K562 (cell line): ENCODE results near the gene CEP290. TPM values are rescaled to one million over a fixed set of nuclear protein-coding genes. Genes with fewer than 3 reads are reported as not detected.

ENCODE experiments used
- ATAC-seq: fragments of 200-7000 bp; cut with Tn5 transposase; 3 replicates; pipeline ENCODE4 v1.9.1; 2020; ENCODE audit warnings: moderate library complexity
- BruUV-seq: library from RNA; stranded (reverse); fragments of 400-500 nt; replicated peaks from 2 replicates; lab custom pipeline; 2021; lab: Mats Ljungman, UMichigan
- CTCF ChIA-PET: fragments of 300-600 bp; formaldehyde crosslinking; extraction: SDS; loops from one replicate; lab custom pipeline; 2021; ENCODE audit warnings: low intra/inter-chr PET ratio; lab: Yijun Ruan, JAX
- POLR2A ChIA-PET: fragments of 300-600, 350-650 bp; sonication (Branson Sonifier 250); formaldehyde crosslinking; extraction: SDS; loops from one replicate; lab custom pipeline; 2021; ENCODE audit warnings: antibody characterized with exemption, inconsistent platforms; lab: Yijun Ruan, JAX
- DNase-seq, 4 experiments: peaks; one replicate each; pipeline versions ENCODE4 v3.0.0 to v3.0.0-alpha.2; 2011 to 2018; ENCODE audit warnings: low spot score in 3 of 4, mixed read lengths in 3 of 4; ENCODE audit errors: extremely low read depth in 1 of 4
- FAIRE-seq: peaks from 2 replicates; lab custom pipeline; 2011; peaks lifted over from hg19 to GRCh38; lab: Jason Lieb, UNC
- H2AFZ ChIP-seq: 2 replicates; pipeline ENCODE4 v1.6.0; 2011; ENCODE audit warnings: low read depth, low read length, control low read depth, inconsistent platforms
- H3K27ac ChIP-seq: fragments of 200-600 bp; 3 replicates; pipeline ENCODE4 v1.8.0; 2011; ENCODE audit warnings: low read depth, mild to moderate bottlenecking, control low read depth, inconsistent platforms, low read length, moderate library complexity, mixed read lengths; ENCODE audit errors: extremely low read depth
- H3K27me3 ChIP-seq, 2 experiments: fragments of 300-600 bp in 1 of 2; 2 replicates in 1 of 2; 3 replicates in 1 of 2; pipeline versions ENCODE4 v1.6.0 to v1.8.0; 2011; ENCODE audit warnings: inconsistent platforms in 2 of 2, low read length in 2 of 2, mild to moderate bottlenecking in 1 of 2, mixed read lengths in 1 of 2, moderate library complexity in 1 of 2; ENCODE audit not compliant: control insufficient read depth in 2 of 2, insufficient read depth in 2 of 2
- H3K36me3 ChIP-seq: fragments of 300-600 bp; 3 replicates; pipeline ENCODE4 v1.8.0; 2011; ENCODE audit warnings: mild to moderate bottlenecking, low read length, inconsistent platforms; ENCODE audit not compliant: control insufficient read depth, insufficient read depth
- H3K4me1 ChIP-seq, 2 experiments: fragments of 200-600 bp in 1 of 2; replicated peaks in 1 of 2; 2 replicates in 1 of 2; 3 replicates in 1 of 2; pipeline versions ENCODE4 v1.5.1 to v1.8.0; 2011; ENCODE audit warnings: inconsistent platforms in 2 of 2, low read length in 2 of 2, mild to moderate bottlenecking in 1 of 2, mixed read lengths in 1 of 2, moderate library complexity in 1 of 2; ENCODE audit not compliant: control insufficient read depth in 2 of 2, insufficient read depth in 2 of 2
- H3K4me2 ChIP-seq: 2 replicates; pipeline ENCODE4 v1.6.1; 2011; ENCODE audit warnings: low read length, control low read depth, inconsistent platforms, mixed read lengths; ENCODE audit not compliant: insufficient read depth
- H3K4me3 ChIP-seq: fragments of 200-600 bp; sonication (generic), shearing (Covaris generic); 2 replicates; pipeline ENCODE4 v1.5.1; 2016; ENCODE audit warnings: control low read depth, inconsistent platforms
- H3K79me2 ChIP-seq: fragments of 200-600 bp; 3 replicates; pipeline ENCODE4 v1.8.0; 2011; ENCODE audit warnings: low read length, inconsistent platforms; ENCODE audit not compliant: control insufficient read depth, insufficient read depth
- H3K9ac ChIP-seq, 2 experiments: 2 replicates each; pipeline versions ENCODE4 v1.6.0 to v1.6.1; 2011; ENCODE audit warnings: low read depth in 2 of 2, low read length in 2 of 2, control low read depth in 1 of 2, inconsistent platforms in 1 of 2, mild to moderate bottlenecking in 1 of 2, mixed read lengths in 1 of 2; ENCODE audit not compliant: insufficient read depth in 1 of 2
- H3K9me1 ChIP-seq: one replicate; pipeline ENCODE4 v1.6.0; 2011; ENCODE audit warnings: inconsistent platforms, mild to moderate bottlenecking, low read length, moderate library complexity; ENCODE audit not compliant: control insufficient read depth, insufficient read depth
- H3K9me3 ChIP-seq: replicated peaks from 2 replicates; pipeline ENCODE4 v1.5.1; 2011; ENCODE audit warnings: low read depth, low read length, inconsistent platforms; ENCODE audit not compliant: control insufficient read depth, insufficient read depth
- H4K20me1 ChIP-seq: replicated peaks from 2 replicates; pipeline ENCODE4 v1.6.1; 2011; ENCODE audit warnings: low read length, inconsistent platforms, mixed read lengths; ENCODE audit not compliant: control insufficient read depth, insufficient read depth
- HCFC1 ChIP-seq: IDR thresholded peaks from 2 replicates; pipeline ENCODE4 v1.6.1; 2012; ENCODE audit warnings: low read depth, low read length, improper control_type of control experiment
- HDAC3 ChIP-seq: fragments of 450-650 bp; IDR thresholded peaks from 2 replicates; pipeline ENCODE4 v1.6.1; 2018; ENCODE audit warnings: borderline replicate concordance, mild to moderate bottlenecking, moderate library complexity; ENCODE audit not compliant: partially characterized antibody
- MXD1 ChIP-seq: fragments of 250-450 bp; sonication (Bioruptor Pico); IDR thresholded peaks from 2 replicates; pipeline ENCODE4 v1.8.0; 2021; ENCODE audit warnings: borderline replicate concordance, mild to moderate bottlenecking, moderate library complexity; ENCODE audit not compliant: poor library complexity, severe bottlenecking
- MXI1 ChIP-seq: IDR thresholded peaks from 2 replicates; pipeline ENCODE4 v1.6.1; 2011; ENCODE audit warnings: low read depth, mild to moderate bottlenecking, improper control_type of control experiment, low read length
- NR1H2 ChIP-seq: sonication (generic); formaldehyde crosslinking; IDR thresholded peaks from 2 replicates; pipeline ENCODE4 v1.4.0; 2020; ENCODE audit warnings: mild to moderate bottlenecking, missing genetic modification reagents
- NR2C1 ChIP-seq, 2 experiments: fragments of 450-650 bp; IDR thresholded peaks; 2 replicates each; pipeline ENCODE4 v1.6.1; 2017; ENCODE audit warnings: mild to moderate bottlenecking in 2 of 2, antibody characterized with exemption in 1 of 2, inconsistent platforms in 1 of 2, missing compliant biosample characterization in 1 of 2, missing genetic modification characterization in 1 of 2
- RBM25 ChIP-seq: fragments of 200-400 bp; formaldehyde crosslinking; IDR thresholded peaks from 2 replicates; pipeline ENCODE4 v1.6.1; 2018; ENCODE audit warnings: low read length, low read depth, moderate library complexity; ENCODE audit not compliant: severe bottlenecking
- SMARCB1 ChIP-seq: IDR thresholded peaks from 2 replicates; pipeline ENCODE4 v1.6.1; 2011; ENCODE audit warnings: improper control_type of control experiment, low read depth; ENCODE audit not compliant: insufficient read length
- XRCC5 ChIP-seq: fragments of 200-400 bp; formaldehyde crosslinking; IDR thresholded peaks from 2 replicates; pipeline ENCODE4 v1.6.1; 2017; ENCODE audit warnings: low read depth, mild to moderate bottlenecking, low read length
- ZNF184 ChIP-seq: sonication (generic); formaldehyde crosslinking; IDR thresholded peaks from 2 replicates; pipeline ENCODE4 v1.5.0; 2020; ENCODE audit warnings: missing genetic modification reagents
- ZNF311 ChIP-seq: fragments of 250-450 bp; sonication (Bioruptor Pico); IDR thresholded peaks from 2 replicates; pipeline ENCODE4 v1.4.0; 2020; ENCODE audit warnings: mild to moderate bottlenecking, moderate library complexity
- ZNF707 ChIP-seq: fragments of 250-450 bp; sonication (Bioruptor Pico); conservative IDR thresholded peaks from 2 replicates; pipeline ENCODE4 v1.8.0; 2022; ENCODE audit warnings: inconsistent platforms, mild to moderate bottlenecking, moderate library complexity
- ZNF830 ChIP-seq: fragments of 250-450 bp; sonication (Bioruptor Pico); IDR thresholded peaks from 2 replicates; pipeline ENCODE4 v1.5.0; 2021; ENCODE audit warnings: mild to moderate bottlenecking
- WGBS: fragments of 100-300 bp; shearing (Covaris generic); methylation state at CpG from one replicate; pipeline ENCODE4 v1.1.6; 2016; ENCODE audit warnings: low coverage, mixed read lengths; ENCODE audit not compliant: insufficient coverage; ENCODE audit errors: missing lambda C conversion rate; 5-methylcytosine and 5-hydroxymethylcytosine counted together
- in situ Hi-C: fragments of 300-500 bp; cut with MboI; formaldehyde crosslinking; loops from 4 replicates; pipeline ENCODE4 v1.15.0; 2018; ENCODE audit warnings: inconsistent platforms, mixed read lengths
- intact Hi-C: fragments of 100-400 bp; cut with micrococcal nuclease; formaldehyde crosslinking; loops from 2 replicates; pipeline ENCODE4 v1.14.2; 2022
- polyA plus RNA-seq, 8 experiments: library from polyadenylated mRNA; depleted of rRNA in 4 of 8; stranded (reverse) in 5 of 8; unstranded in 3 of 8; fragments of >200 nt; fragmentation: Nextera tagmentation in 2 of 8; fragmentation: Illumina TruSeq in 1 of 8; extraction: Ambion mirVana in 2 of 8; extraction: Trizol in 1 of 8; gene quantifications; 2 replicates each; pipeline versions ENCODE4 v1.2.1 to v1.2.3, GENCODE V29; 2011 to 2014; ENCODE audit warnings: inconsistent platforms in 1 of 8, missing spikeins in 1 of 8
- total RNA-seq, 7 experiments: library from RNA; depleted of rRNA in 6 of 7; stranded (reverse); fragments of >200 nt in 6 of 7; fragmentation: Illumina TruSeq in 2 of 7; extraction: Trizol in 2 of 7; gene quantifications; 2 replicates each; pipeline versions ENCODE4 v1.2.1 to v1.2.3, GENCODE V29; 2011 to 2021; ENCODE audit warnings: low replicate concordance in 1 of 7

Gene CEP290
- total and polyA plus RNA-seq, 9 of the 15 experiments (the other 6 are each of a cell fraction or from before 2014, with no cell fraction given): 7.2 to 19.4 (median 18.1) TPM

DNA sequence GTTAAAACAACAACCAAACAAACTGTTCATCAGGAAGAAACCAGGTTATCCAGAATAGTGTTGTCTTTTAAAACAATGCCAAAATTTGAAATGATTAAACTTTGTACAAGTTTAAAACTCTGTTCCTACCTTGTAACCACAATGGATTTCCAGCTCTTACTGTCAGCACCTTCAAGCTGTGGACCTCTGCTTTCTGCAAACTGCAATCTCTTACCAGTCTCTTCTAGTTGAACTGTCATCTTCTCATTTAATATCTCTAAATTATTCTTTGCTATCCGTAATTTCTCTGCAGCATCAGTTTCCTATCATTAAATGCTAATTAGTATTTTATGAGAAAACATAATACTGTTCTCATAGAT lies 83.2 kb downstream of the CEP290 start:
- H3K4me3 ChIP-seq: no peak overlapping the region
- FAIRE-seq: no peak
- ChIA-PET POLR2A (interaction anchor here (1.0 kb wide), 1 partner anchor 9 kb away, joined by 6 read pairs; no protein-coding TSS in a partner anchor), CTCF (no interaction called here)
- no peaks in the 10 kb centered on the region for H4K20me1 ChIP-seq
- intact Hi-C loops: no loop called here
- in situ Hi-C loops: no loop called here
- no peaks in the 10 kb centered on the region for H3K79me2 ChIP-seq
- WGBS: 100% methylated on average over 1 of the region's 1 CpG
- TF ChIP-seq ZNF311 (CRISPR knock-in tag) (no peak), XRCC5 (no peak), HDAC3 (no peak), RBM25 (no peak)
- no TSS peak for BruUV-seq
- ATAC-seq: no peak
- DNase-seq: no peak
- H3K9me1 ChIP-seq: no peaks in the 10 kb centered on the region
- no peaks in the 10 kb centered on the region for H3K27me3 ChIP-seq
- no peak overlapping the region for H2AFZ ChIP-seq
- no peak overlapping the region for H3K27ac ChIP-seq
- peaks cover 42% of the 10 kb centered on the region for H3K36me3 ChIP-seq
- no peak overlapping the region for H3K4me2 ChIP-seq
- no peak overlapping the region for H3K9ac ChIP-seq
- H3K4me1 ChIP-seq: no peaks in the 10 kb centered on the region
- H3K9me3 ChIP-seq: no peaks in the 10 kb centered on the region

DNA sequence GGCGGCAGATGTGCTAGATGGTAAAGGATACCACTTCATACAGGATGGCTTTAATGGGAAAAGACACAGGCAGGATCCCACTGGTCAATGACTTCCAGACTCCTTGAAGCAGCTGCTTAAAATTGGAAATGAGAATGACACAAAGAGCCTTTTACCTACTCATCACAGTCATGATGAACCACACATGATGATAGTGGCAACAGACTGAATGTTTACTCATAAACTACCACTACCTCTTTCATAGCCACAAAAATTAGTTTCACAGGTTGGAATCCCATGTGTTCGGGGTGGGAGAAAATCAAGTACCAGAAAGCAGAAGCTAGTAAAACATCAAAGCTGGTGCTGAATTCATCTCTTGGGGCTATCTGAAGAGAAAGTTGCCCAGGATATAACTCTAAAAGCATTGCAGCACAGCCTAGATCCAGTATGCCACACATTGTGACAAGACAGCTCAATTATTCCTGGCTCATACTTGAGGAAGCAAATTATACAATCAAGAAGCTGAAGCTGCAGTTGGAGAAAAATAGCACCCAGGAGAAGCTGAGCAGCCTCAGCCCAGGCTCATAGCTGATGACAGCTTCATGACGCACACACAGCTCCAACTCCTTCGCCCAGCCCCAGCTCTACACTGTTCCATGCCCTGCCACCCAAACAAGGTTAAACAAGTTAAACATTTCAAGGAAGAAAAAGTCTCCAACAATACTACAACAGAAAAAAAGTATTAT lies 83.7 kb downstream of the CEP290 start:
- no peak overlapping the region for H3K9ac ChIP-seq
- H3K27ac ChIP-seq: no peak overlapping the region
- FAIRE-seq (no peak), ATAC-seq (no peak; the same call in 2 of the 3 replicates), DNase-seq (no peak)
- no peaks in the 10 kb centered on the region for H3K79me2 ChIP-seq
- H3K9me3 ChIP-seq: no peaks in the 10 kb centered on the region
- H3K4me3 ChIP-seq: no peak overlapping the region
- no peak overlapping the region for H3K4me2 ChIP-seq
- 93% methylated on average over 4 of the region's 4 CpGs for WGBS
- no peaks in the 10 kb centered on the region for H3K9me1 ChIP-seq
- H3K36me3 ChIP-seq: peaks cover 43% of the 10 kb centered on the region
- H4K20me1 ChIP-seq: no peaks in the 10 kb centered on the region
- H3K4me1 ChIP-seq: no peaks in the 10 kb centered on the region
- intact Hi-C loops (no loop called here), in situ Hi-C loops (no loop called here)
- ChIA-PET CTCF (no interaction called here), POLR2A (interaction anchor here (1.0 kb wide), 1 partner anchor 8 kb away, joined by 6 read pairs; no protein-coding TSS in a partner anchor)
- no peak overlapping the region for H2AFZ ChIP-seq
- no peaks in the 10 kb centered on the region for H3K27me3 ChIP-seq
- BruUV-seq: no TSS peak
- TF ChIP-seq ZNF707 (CRISPR knock-in tag) (no peak), ZNF184 (CRISPR knock-in tag) (no peak), NR1H2 (no peak), HCFC1 (no peak), NR2C1 (IDR thresholded peaks at IDR 0.05) (no peak), NR2C1 (tag; IDR thresholded peaks at IDR 0.05) (no peak), MXI1 (no peak), MXD1 (CRISPR knock-in tag) (no peak), SMARCB1 (no peak), ZNF830 (CRISPR knock-in tag) (no peak)
